Measurements from ENCODE around the gene KRT33B. TPM values are rescaled to one million over a fixed set of nuclear protein-coding genes. Genes with fewer than 3 reads are reported as not detected.

KRT33B gene
- total RNA-seq, 2 experiments from 2014 or later, result not detected

DNA sequence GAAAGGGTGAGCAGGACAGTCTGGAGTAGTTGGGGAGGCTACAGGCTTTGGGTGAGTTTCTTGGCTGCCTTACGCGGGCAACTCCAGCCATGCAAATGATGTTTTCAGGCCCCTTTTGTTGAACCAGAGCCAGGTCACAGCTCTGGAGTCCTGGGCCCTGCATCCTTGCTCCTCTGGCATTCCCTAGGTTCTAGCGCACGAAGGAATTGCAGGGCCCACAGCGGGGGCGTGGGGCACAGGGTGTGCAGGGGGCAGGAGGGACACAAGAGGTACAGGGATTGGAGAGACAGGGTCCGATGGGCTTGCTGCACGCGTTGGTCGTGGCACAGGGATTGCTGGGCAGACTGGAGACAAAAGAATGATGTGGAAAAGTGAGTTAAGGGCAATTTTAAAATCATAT, 24.2 kb upstream of the KRT33B start:
- Mint-ChIP-seq H3K27me3 (peaks cover 7% of the 10 kb centered on the region), H3K4me3 (no peak overlapping the region), H3K36me3 (ENCODE audit: low read depth) (no peaks in the 10 kb centered on the region), H3K4me1 (ENCODE audit: low read depth) (no peaks in the 10 kb centered on the region), H3K9me3 (no peaks in the 10 kb centered on the region), H3K27ac (no peak overlapping the region)
- DNase-seq (no peak), ATAC-seq (no peak)
- intact Hi-C loops (cut with micrococcal nuclease), result no loop called here
- CTCF ChIA-PET, result no interaction called here
- TF ChIP-seq, protein P1, sequence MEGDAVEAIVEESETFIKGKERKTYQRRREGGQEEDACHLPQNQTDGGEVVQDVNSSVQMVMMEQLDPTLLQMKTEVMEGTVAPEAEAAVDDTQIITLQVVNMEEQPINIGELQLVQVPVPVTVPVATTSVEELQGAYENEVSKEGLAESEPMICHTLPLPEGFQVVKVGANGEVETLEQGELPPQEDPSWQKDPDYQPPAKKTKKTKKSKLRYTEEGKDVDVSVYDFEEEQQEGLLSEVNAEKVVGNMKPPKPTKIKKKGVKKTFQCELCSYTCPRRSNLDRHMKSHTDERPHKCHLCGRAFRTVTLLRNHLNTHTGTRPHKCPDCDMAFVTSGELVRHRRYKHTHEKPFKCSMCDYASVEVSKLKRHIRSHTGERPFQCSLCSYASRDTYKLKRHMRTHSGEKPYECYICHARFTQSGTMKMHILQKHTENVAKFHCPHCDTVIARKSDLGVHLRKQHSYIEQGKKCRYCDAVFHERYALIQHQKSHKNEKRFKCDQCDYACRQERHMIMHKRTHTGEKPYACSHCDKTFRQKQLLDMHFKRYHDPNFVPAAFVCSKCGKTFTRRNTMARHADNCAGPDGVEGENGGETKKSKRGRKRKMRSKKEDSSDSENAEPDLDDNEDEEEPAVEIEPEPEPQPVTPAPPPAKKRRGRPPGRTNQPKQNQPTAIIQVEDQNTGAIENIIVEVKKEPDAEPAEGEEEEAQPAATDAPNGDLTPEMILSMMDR (IDR thresholded peaks at IDR 0.05), result no peak
- POLR2A ChIA-PET, result interaction anchor here (0.6 kb wide), 1 partner anchor 242 kb away, joined by 3 read pairs; no protein-coding TSS in a partner anchor

DNA sequence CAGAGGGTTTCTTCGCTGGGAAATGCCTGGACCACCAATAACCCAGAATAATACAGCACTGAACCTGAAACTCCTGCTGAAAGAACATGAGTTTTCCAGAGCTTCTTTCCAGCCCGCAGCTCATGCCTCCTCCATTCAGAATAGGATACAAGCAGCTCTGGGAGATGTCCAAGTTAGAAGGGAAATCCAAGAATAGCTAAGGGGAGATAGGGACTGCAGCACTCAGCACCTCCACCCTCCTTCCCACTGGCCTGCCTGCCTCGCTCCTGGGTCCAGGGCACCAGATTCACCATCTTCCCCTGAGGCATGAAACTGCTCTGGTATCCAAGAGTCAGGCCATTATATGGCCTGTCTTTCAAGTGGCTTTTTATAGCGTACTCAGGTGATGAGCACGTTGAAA, 23.7 kb upstream of the KRT33B start:
- H3K4me1 Mint-ChIP-seq (ENCODE audit: low read depth), result no peaks in the 10 kb centered on the region
- CTCF ChIA-PET, result no interaction called here

DNA sequence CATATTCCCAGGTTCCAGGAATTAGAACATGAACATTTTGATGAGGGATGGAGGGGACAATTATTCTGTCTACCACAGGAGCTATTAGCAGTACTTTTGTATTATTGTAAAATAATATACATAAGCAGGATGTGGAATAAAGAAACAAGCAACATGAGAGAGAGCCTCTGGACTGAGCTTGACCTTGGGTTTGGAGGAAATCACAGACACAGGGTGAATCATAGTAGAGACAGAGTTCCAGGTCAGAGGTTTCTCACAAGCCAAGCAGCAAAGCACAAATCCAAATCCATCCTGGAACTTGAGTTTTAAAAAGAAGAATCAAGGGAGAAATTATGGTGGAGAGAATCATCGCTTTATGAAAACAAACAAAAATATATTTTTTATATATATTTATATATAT, 22.7 kb upstream of the KRT33B start:
- peaks cover 7% of the 10 kb centered on the region for H3K27me3 Mint-ChIP-seq
- H3K4me1 Mint-ChIP-seq (ENCODE audit: low read depth), result no peaks in the 10 kb centered on the region
- ChIA-PET CTCF (interaction anchor here (1.1 to 1.2 kb wide), 2 partner anchors 11 to 38 kb away, joined by 3 read pairs; no protein-coding TSS in a partner anchor), POLR2A (no interaction called here)
- DNase-seq (no peak), ATAC-seq (no peak)
- intact Hi-C loops (cut with micrococcal nuclease), result no loop called here
- no peaks in the 10 kb centered on the region for H3K36me3 Mint-ChIP-seq (ENCODE audit: low read depth)
- H3K27ac Mint-ChIP-seq, result no peak overlapping the region
- peaks cover 4% of the 10 kb centered on the region for H3K9me3 Mint-ChIP-seq
- no peak overlapping the region for H3K4me3 Mint-ChIP-seq
- TF ChIP-seq, protein P1 (IDR thresholded peaks at IDR 0.05), result no peak

More for the DNA sequence above, 23.7 kb upstream of the KRT33B start:
- Mint-ChIP-seq H3K27ac (no peak overlapping the region), H3K27me3 (peaks cover 7% of the 10 kb centered on the region), H3K4me3 (no peak overlapping the region), H3K36me3 (ENCODE audit: low read depth) (no peaks in the 10 kb centered on the region), H3K9me3 (no peaks in the 10 kb centered on the region)
- POLR2A ChIA-PET, result interaction anchor here (0.5 to 0.6 kb wide), 2 partner anchors 89 to 242 kb away, joined by 3 to 4 read pairs; no protein-coding TSS in a partner anchor
- no peak for ATAC-seq
- DNase-seq, result no peak
- intact Hi-C loops (cut with micrococcal nuclease), result no loop called here
- TF ChIP-seq, protein P1 (IDR thresholded peaks at IDR 0.05), result no peak

DNA sequence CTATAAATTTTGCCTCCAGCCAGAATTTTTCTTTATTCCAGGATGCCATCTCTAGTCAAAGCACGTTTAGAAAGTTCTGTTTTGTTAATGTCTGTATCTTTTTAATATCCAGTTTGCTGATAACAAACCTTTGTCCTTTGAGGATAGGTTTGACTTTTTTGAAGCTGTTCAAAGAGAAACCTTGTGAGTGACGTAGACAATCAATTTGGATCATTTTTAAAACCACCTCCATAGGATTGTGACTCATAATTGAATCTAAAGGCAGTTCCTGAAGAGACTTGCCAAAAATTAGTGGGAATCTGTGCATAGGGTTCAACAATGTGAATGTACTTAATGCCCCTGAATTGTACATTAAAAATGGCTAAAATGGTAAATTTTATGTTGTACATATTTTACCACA, 21.9 kb upstream of the KRT33B start:
- POLR2A ChIA-PET, result interaction anchor here (0.9 kb wide), 1 partner anchor 49 kb away, joined by 3 read pairs; no protein-coding TSS in a partner anchor
- Mint-ChIP-seq H3K36me3 (ENCODE audit: low read depth) (no peaks in the 10 kb centered on the region), H3K4me1 (ENCODE audit: low read depth) (no peaks in the 10 kb centered on the region), H3K9me3 (peaks cover 8% of the 10 kb centered on the region), H3K4me3 (no peak overlapping the region), H3K27me3 (peaks cover 7% of the 10 kb centered on the region), H3K27ac (no peak overlapping the region)
- CTCF ChIA-PET, result interaction anchor here (1.1 to 1.5 kb wide), 3 partner anchors 12 to 39 kb away, joined by 3 to 4 read pairs (median 3); no protein-coding TSS in a partner anchor
- TF ChIP-seq, protein P1 (IDR thresholded peaks at IDR 0.05), result no peak
- intact Hi-C loops (cut with micrococcal nuclease), result no loop called here
- DNase-seq (no peak), ATAC-seq (no peak)

DNA sequence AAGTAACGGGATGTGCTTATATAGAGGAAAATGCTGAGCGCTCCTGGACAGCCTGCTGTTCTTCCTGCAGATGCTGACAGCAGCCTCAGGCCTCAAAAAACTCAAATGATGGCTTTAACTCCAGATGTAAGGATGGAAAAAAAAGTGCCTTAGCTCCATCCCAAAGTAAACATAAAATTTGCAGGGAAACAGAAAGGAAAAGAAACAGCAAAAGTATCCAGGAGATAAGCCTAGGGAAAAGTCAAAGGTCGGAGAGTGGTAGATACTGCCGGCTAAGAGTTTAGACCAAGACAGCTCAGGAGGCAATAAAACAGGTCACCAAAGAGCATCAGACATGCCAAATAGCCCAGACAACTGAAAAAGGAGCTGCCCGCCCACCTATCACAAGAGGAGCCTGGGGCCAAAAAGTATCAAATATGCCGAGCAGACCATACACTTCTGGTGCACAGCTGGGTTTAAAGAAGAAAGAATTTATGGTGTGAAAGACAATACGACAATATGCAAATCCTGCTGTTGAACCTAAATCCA, 20.9 kb upstream of the KRT33B start:
- ChIA-PET POLR2A (interaction anchor here (0.9 kb wide), 1 partner anchor 48 kb away, joined by 3 read pairs; no protein-coding TSS in a partner anchor), CTCF (interaction anchor here (1.5 kb wide), 1 partner anchor 15 kb away, joined by 4 read pairs; no protein-coding TSS in a partner anchor)
- H3K9me3 Mint-ChIP-seq, result peaks cover 9% of the 10 kb centered on the region
- peaks cover 7% of the 10 kb centered on the region for H3K27me3 Mint-ChIP-seq
- ATAC-seq (no peak), DNase-seq (no peak)
- no peak overlapping the region for H3K4me3 Mint-ChIP-seq
- no peaks in the 10 kb centered on the region for H3K36me3 Mint-ChIP-seq (ENCODE audit: low read depth)
- no peaks in the 10 kb centered on the region for H3K4me1 Mint-ChIP-seq (ENCODE audit: low read depth)
- H3K27ac Mint-ChIP-seq, result no peak overlapping the region
- TF ChIP-seq, protein P1 (IDR thresholded peaks at IDR 0.05), result no peak
- intact Hi-C loops (cut with micrococcal nuclease), result no loop called here
